ENCODE measurements around the gene MIEN1.
"Not testable (repeated sequence)": the region's sequence is repeated elsewhere in the genome, so short reads cannot be mapped to it uniquely, and the experiment has no call there.

Gene MIEN1

GRCh38 chr17:39715375-39716072 lies 14.8 kb downstream of the MIEN1 start:
- DNase-seq = no peak

GRCh38 chr17:39714234-39714633 lies 16.1 kb downstream of the MIEN1 start:
- no peak for DNase-seq

GRCh38 chr17:39711851-39712250 lies 18.5 kb downstream of the MIEN1 start:
- DNase-seq = no peak

- DNase-seq = not testable (repeated sequence)
Observed at GRCh38 chr17:39711071-39711470, 19.3 kb downstream of the MIEN1 start.

- no peak for DNase-seq
Observed at GRCh38 chr17:39709998-39710964, 20.1 kb downstream of the MIEN1 start.

- no peak for DNase-seq
Observed at GRCh38 chr17:39709319-39709997, 20.9 kb downstream of the MIEN1 start.

GRCh38 chr17:39706921-39707337 lies 23.4 kb downstream of the MIEN1 start:
- DNase-seq = no peak

GRCh38 chr17:39706383-39706782 lies 23.9 kb downstream of the MIEN1 start:
- no peak for DNase-seq

- no peak for DNase-seq
Observed at GRCh38 chr17:39705786-39706348, 24.5 kb downstream of the MIEN1 start.

- peak; percentile 17 for DNase-seq
Observed at GRCh38 chr17:39704821-39705551, 25.3 kb downstream of the MIEN1 start.

GRCh38 chr17:39703913-39704312 lies 26.4 kb downstream of the MIEN1 start:
- no peak for DNase-seq

- DNase-seq = no peak
Observed at GRCh38 chr17:39702901-39703893, 27.1 kb downstream of the MIEN1 start.

- no peak for DNase-seq
Observed at GRCh38 chr17:39701784-39702422, 28.4 kb downstream of the MIEN1 start.

- no peak for DNase-seq
Observed at GRCh38 chr17:39701012-39701783, 29.1 kb downstream of the MIEN1 start.

GRCh38 chr17:39700148-39700987 lies 30.0 kb downstream of the MIEN1 start:
- DNase-seq = peak; percentile 3

GRCh38 chr17:39699818-39700147 lies 30.5 kb downstream of the MIEN1 start, which contains the start of gene ERBB2:
Gene ERBB2, plus strand, starts transcription at chr17:39700064. Its CDS starts 175 bp downstream, at chr17:39700239.
- peak; percentile 72 for DNase-seq

GRCh38 chr17:39699157-39699817 lies 31.0 kb downstream of the MIEN1 start:
- DNase-seq = not testable (repeated sequence)

- DNase-seq = no peak
Observed at GRCh38 chr17:39697961-39698360, 32.4 kb downstream of the MIEN1 start.
